GM12891 (cell line): ENCODE measurements around the gene YES1.
"Not testable (repeated sequence)": the region's sequence is repeated elsewhere in the genome, so short reads cannot be mapped to it uniquely, and the experiment has no call there.

Experiments used
- DNase-seq: peaks from one replicate; pipeline ENCODE4 v3.0.0; 2011; ENCODE audit warnings: low spot score; ENCODE audit not compliant: insufficient read length
- FAIRE-seq: peaks from 2 replicates; lab custom pipeline; 2011; peaks lifted over from hg19 to GRCh38; lab: Jason Lieb, UNC
- PAX5 ChIP-seq: IDR thresholded peaks from 2 replicates; pipeline ENCODE4 v1.6.1; 2011; ENCODE audit warnings: low read length, moderate library complexity, mild to moderate bottlenecking; ENCODE audit not compliant: insufficient read depth, severe bottlenecking
- POLR2A ChIP-seq: IDR thresholded peaks from 2 replicates; pipeline ENCODE4 v1.6.1; 2011; ENCODE audit warnings: low read depth, low read length, control low read depth
- POLR2AphosphoS5 ChIP-seq: IDR thresholded peaks from 2 replicates; pipeline ENCODE4 v1.6.1; 2011; ENCODE audit warnings: low read depth, low read length, control low read depth
- POU2F2 ChIP-seq: IDR thresholded peaks from 2 replicates; pipeline ENCODE4 v1.6.1; 2011; ENCODE audit warnings: low read depth, mild to moderate bottlenecking, control low read depth, low read length, moderate library complexity
- SPI1 ChIP-seq: IDR thresholded peaks from 2 replicates; pipeline ENCODE4 v1.6.1; 2011; ENCODE audit warnings: low read depth, low read length, control low read depth
- TAF1 ChIP-seq: IDR thresholded peaks from 2 replicates; pipeline ENCODE4 v1.6.1; 2011; ENCODE audit warnings: low read depth, low read length, control low read depth

Gene YES1

GRCh38 chr18:731185-731584 is 80.9 kb downstream of the YES1 start:
- DNase-seq (no peak), FAIRE-seq (no peak)
- TF ChIP-seq POU2F2 (no peak), SPI1 (no peak), POLR2A (no peak), POLR2AphosphoS5 (no peak), PAX5 (no peak), TAF1 (no peak)

GRCh38 chr18:730692-731091 is 81.3 kb downstream of the YES1 start:
- FAIRE-seq (no peak), DNase-seq (no peak)
- TF ChIP-seq POLR2AphosphoS5 (no peak), SPI1 (no peak), TAF1 (no peak), POU2F2 (no peak), PAX5 (no peak), POLR2A (no peak)

GRCh38 chr18:730120-730519 is 81.9 kb downstream of the YES1 start:
- not testable (repeated sequence) for FAIRE-seq, DNase-seq

- TF ChIP-seq PAX5 (no peak), SPI1 (no peak), TAF1 (no peak), POU2F2 (no peak), POLR2AphosphoS5 (no peak), POLR2A (no peak)
- FAIRE-seq: no peak
- DNase-seq: no peak
Observed at GRCh38 chr18:725646-726045, 86.4 kb downstream of the YES1 start.

- DNase-seq (no peak), FAIRE-seq (no peak)
- no peak for TF ChIP-seq POU2F2
- no peak for TF ChIP-seq PAX5
Observed at GRCh38 chr18:723541-724080, 88.4 kb downstream of the YES1 start.

GRCh38 chr18:717003-717402 is 95.0 kb downstream of the YES1 start:
- FAIRE-seq (no peak), DNase-seq (no peak)
- TF ChIP-seq POLR2A (no peak), PAX5 (no peak), POLR2AphosphoS5 (no peak)

GRCh38 chr18:715626-716025 is 96.4 kb downstream of the YES1 start:
- TF ChIP-seq POLR2A: no peak
- FAIRE-seq (no peak), DNase-seq (no peak)

GRCh38 chr18:713135-713490 is 98.9 kb downstream of the YES1 start:
- DNase-seq (no peak), FAIRE-seq (no peak)
- no peak for TF ChIP-seq SPI1
- TF ChIP-seq POLR2AphosphoS5: no peak
- no peak for TF ChIP-seq TAF1
- no peak for TF ChIP-seq POU2F2
- TF ChIP-seq POLR2A: no peak
- TF ChIP-seq PAX5: no peak

- TF ChIP-seq SPI1 (no peak), TAF1 (no peak), POLR2AphosphoS5 (peak; percentile 56; the same call in 1 of the 2 replicates), PAX5 (no peak), POU2F2 (no peak)
- peak; percentile 89 for DNase-seq
- peak; percentile 80 for FAIRE-seq
Observed at GRCh38 chr18:712401-713134, 99.5 kb downstream of the YES1 start, which contains the start of gene ENOSF1. Gene ENOSF1, minus strand, starts transcription at chr18:712630. Its CDS starts 43 bp downstream, at chr18:712587.

- peak; percentile 42; the same call in 1 of the 2 replicates for TF ChIP-seq POLR2AphosphoS5
- peak; percentile 81 for TF ChIP-seq POLR2A
- no peak for TF ChIP-seq TAF1
- DNase-seq: peak; percentile 40
- peak; percentile 76 for FAIRE-seq
Observed at GRCh38 chr18:711657-712400, 100.2 kb downstream of the YES1 start.

GRCh38 chr18:711310-711656 is 100.8 kb downstream of the YES1 start:
- FAIRE-seq (peak; percentile 68), DNase-seq (no peak)
- TF ChIP-seq SPI1: no peak
- TF ChIP-seq POLR2AphosphoS5: no peak
- no peak for TF ChIP-seq TAF1
- TF ChIP-seq POLR2A: no peak
- no peak for TF ChIP-seq PAX5
- TF ChIP-seq POU2F2: no peak; the same call in 1 of the 2 replicates
